Measurements from ENCODE around the gene MRPL50.

The MRPL50 gene

GRCh38 chr9:101372327-101373118 is 25.9 kb downstream of the MRPL50 start:
- DNase-seq = no peak

- no peak for DNase-seq
Observed at GRCh38 chr9:101371813-101372212, 26.6 kb downstream of the MRPL50 start.

GRCh38 chr9:101369884-101370531 is 28.4 kb downstream of the MRPL50 start:
- no peak for DNase-seq

- no peak for DNase-seq
Observed at GRCh38 chr9:101369286-101369685, 29.1 kb downstream of the MRPL50 start.

GRCh38 chr9:101367323-101367722 is 31.1 kb downstream of the MRPL50 start:
- DNase-seq = no peak

GRCh38 chr9:101366038-101366756 is 32.2 kb downstream of the MRPL50 start:
- DNase-seq = no peak

- no peak for DNase-seq
Observed at GRCh38 chr9:101365181-101365580, 33.2 kb downstream of the MRPL50 start.

GRCh38 chr9:101362450-101362849 is 36.0 kb downstream of the MRPL50 start:
- no peak for DNase-seq

GRCh38 chr9:101360647-101361046 is 37.8 kb downstream of the MRPL50 start:
- no peak for DNase-seq

- no peak for DNase-seq
Observed at GRCh38 chr9:101359679-101360078, 38.7 kb downstream of the MRPL50 start.

GRCh38 chr9:101356619-101357018 is 41.8 kb downstream of the MRPL50 start:
- no peak for DNase-seq

- no peak for DNase-seq
Observed at GRCh38 chr9:101354765-101355708, 43.4 kb downstream of the MRPL50 start.

GRCh38 chr9:101354143-101354764 is 44.2 kb downstream of the MRPL50 start:
- no peak for DNase-seq

- DNase-seq = no peak
Observed at GRCh38 chr9:101353683-101354082, 44.7 kb downstream of the MRPL50 start.

GRCh38 chr9:101352892-101353463 is 45.4 kb downstream of the MRPL50 start:
- no peak for DNase-seq

GRCh38 chr9:101350285-101350684 is 48.1 kb downstream of the MRPL50 start:
- DNase-seq = no peak

- DNase-seq = no peak
Observed at GRCh38 chr9:101342595-101342994, 55.8 kb downstream of the MRPL50 start.

GRCh38 chr9:101341958-101342357 is 56.5 kb downstream of the MRPL50 start:
- DNase-seq = no peak

Measured in COR-L47 (cell line).